Gastroesophageal sphincter (tissue), 4 donors: Measurements from ENCODE around the gene UBR3. TPM values are rescaled to one million over a fixed set of nuclear protein-coding genes. Genes with fewer than 3 reads are reported as not detected.

ENCODE experiments used
- ATAC-seq: fragments of 150-250 bp; one replicate; pipeline ENCODE4 v1.9.1; 2016; ENCODE audit warnings: mild to moderate bottlenecking, moderate library complexity
- H3K27ac ChIP-seq, 4 donors: fragments of 200-600 bp; sonication (generic) in 3 of 4; 1 replicate in 3 of 4; 2 replicates in 1 of 4; pipeline ENCODE4 v1.5.1; 2016 to 2019
- H3K27me3 ChIP-seq: fragments of 200-600 bp; sonication (generic); one replicate; pipeline ENCODE4 v1.5.1; 2019
- H3K36me3 ChIP-seq, 2 donors: fragments of 200-600 bp; sonication (generic); one replicate each; pipeline ENCODE4 v1.5.1; 2019; ENCODE audit warnings: control low read depth in 1 of 2
- H3K4me1 ChIP-seq, 3 donors: fragments of 200-600 bp; sonication (generic); 1 replicate in 2 of 3; 2 replicates in 1 of 3; pipeline ENCODE4 v1.5.1; 2016 to 2019; ENCODE audit warnings: control low read depth in 2 of 3
- H3K4me3 ChIP-seq, 2 donors: fragments of 200-600 bp; sonication (generic); one replicate each; pipeline ENCODE4 v1.5.1; 2019; ENCODE audit warnings: mild to moderate bottlenecking in 1 of 2, moderate library complexity in 1 of 2
- H3K9me3 ChIP-seq, 3 donors: fragments of 200-600 bp; sonication (generic); one replicate each; pipeline ENCODE4 v1.5.1; 2017 to 2019; ENCODE audit warnings: control low read depth in 2 of 3
- CTCF ChIP-seq, 4 experiments: fragments of 200-600 bp in 2 of 4; fragments of 450-650 bp in 2 of 4; sonication (generic) in 1 of 4; IDR thresholded peaks; one replicate each; pipeline ENCODE4 v1.5.1; 2017 to 2019; ENCODE audit warnings: antibody characterized with exemption in 4 of 4, mild to moderate bottlenecking in 2 of 4, moderate library complexity in 2 of 4
- EP300 ChIP-seq: sonication (generic); formaldehyde crosslinking; IDR thresholded peaks from one replicate; pipeline ENCODE4 v1.6.1; 2017; ENCODE audit warnings: antibody characterized with exemption, mild to moderate bottlenecking
- POLR2A ChIP-seq, 2 donors: fragments of 450-650 bp; IDR thresholded peaks; one replicate each; pipeline ENCODE4 v1.6.1; 2017; ENCODE audit warnings: antibody characterized with exemption in 2 of 2, mild to moderate bottlenecking in 2 of 2, moderate library complexity in 1 of 2
- POLR2AphosphoS5 ChIP-seq: sonication (generic); formaldehyde crosslinking; IDR thresholded peaks from one replicate; pipeline ENCODE4 v1.6.1; 2017; ENCODE audit warnings: antibody characterized with exemption
- WGBS, 2 donors: methylation state at CpG; one replicate each; pipeline ENCODE4 v1.1.5; 2018; ENCODE audit warnings: low coverage in 1 of 2; 5-methylcytosine and 5-hydroxymethylcytosine counted together
- total RNA-seq, 4 donors: library from RNA; depleted of rRNA; stranded (reverse); fragments of >200 nt; gene quantifications; one replicate each; pipeline ENCODE4 v1.1.0, GENCODE V29; 2016

The UBR3 gene
- total RNA-seq, 4 donors from 2014 or later, result 52.9 to 122 (median 66.9) TPM

- H3K4me3 ChIP-seq, result no peak overlapping the region
- no peak for ATAC-seq
- no peaks in the 10 kb centered on the region for H3K4me1 ChIP-seq
- TF ChIP-seq CTCF (IDR thresholded peaks at IDR 0.05), result no peak
- TF ChIP-seq EP300, result no peak
- TF ChIP-seq POLR2AphosphoS5, result no peak
- no peak for TF ChIP-seq POLR2A (IDR thresholded peaks at IDR 0.05)
- 79 to 91% methylated on average over 3 of the region's 3 CpGs for WGBS, 2 donors
- H3K27me3 ChIP-seq, result no peaks in the 10 kb centered on the region
- peaks cover 0 to 49% of the 10 kb centered on the region in 2 donors for H3K36me3 ChIP-seq
- H3K27ac ChIP-seq, result no peak overlapping the region
- H3K9me3 ChIP-seq, result no peaks in the 10 kb centered on the region
Observed at GRCh38 chr2:169900686-169901085, 73.4 kb downstream of the UBR3 start.

GRCh38 chr2:169906731-169907130 is 79.5 kb downstream of the UBR3 start:
- Histone ChIP-seq H3K9me3 (no peaks in the 10 kb centered on the region), H3K36me3 (peaks cover 0 to 33% of the 10 kb centered on the region in 2 donors), H3K27ac (no peak overlapping the region), H3K4me3 (no peak overlapping the region), H3K27me3 (no peaks in the 10 kb centered on the region), H3K4me1 (no peaks in the 10 kb centered on the region)
- WGBS, 2 donors, result 79 to 90% methylated on average over 2 of the region's 2 CpGs
- ATAC-seq, result no peak
- TF ChIP-seq CTCF (IDR thresholded peaks at IDR 0.05) (no peak), POLR2A (IDR thresholded peaks at IDR 0.05) (no peak)

- TF ChIP-seq POLR2A (IDR thresholded peaks at IDR 0.05), result no peak
- TF ChIP-seq POLR2AphosphoS5, result no peak
- TF ChIP-seq CTCF (IDR thresholded peaks at IDR 0.05), result no peak
- TF ChIP-seq EP300, result no peak
- ATAC-seq, result no peak
- H3K4me1 ChIP-seq, result no peaks in the 10 kb centered on the region
- no peaks in the 10 kb centered on the region for H3K27me3 ChIP-seq
- H3K4me3 ChIP-seq, result no peak overlapping the region
- H3K27ac ChIP-seq, result no peak overlapping the region
- H3K36me3 ChIP-seq, result peaks cover 0 to 27% of the 10 kb centered on the region in 2 donors
- no peaks in the 10 kb centered on the region for H3K9me3 ChIP-seq
Observed at GRCh38 chr2:169909376-169909775, 82.1 kb downstream of the UBR3 start.

GRCh38 chr2:169910109-169910799 is 83.0 kb downstream of the UBR3 start:
- TF ChIP-seq POLR2A (IDR thresholded peaks at IDR 0.05) (no peak), EP300 (no peak)
- no peaks in the 10 kb centered on the region for H3K4me1 ChIP-seq
- peaks cover 0 to 36% of the 10 kb centered on the region in 2 donors for H3K36me3 ChIP-seq
- no peak for ATAC-seq
- no peaks in the 10 kb centered on the region for H3K27me3 ChIP-seq
- 68 to 85% methylated on average over 4 to 6 of the region's 7 CpGs for WGBS, 2 donors
- no peaks in the 10 kb centered on the region for H3K9me3 ChIP-seq
- H3K27ac ChIP-seq, result no peak overlapping the region
- no peak overlapping the region for H3K4me3 ChIP-seq

GRCh38 chr2:169911119-169911518 is 83.9 kb downstream of the UBR3 start:
- H3K36me3 ChIP-seq, result peaks cover 0 to 35% of the 10 kb centered on the region in 2 donors
- ATAC-seq, result no peak
- no peaks in the 10 kb centered on the region for H3K9me3 ChIP-seq
- H3K4me3 ChIP-seq, result no peak overlapping the region
- no peaks in the 10 kb centered on the region for H3K27me3 ChIP-seq
- TF ChIP-seq POLR2A (IDR thresholded peaks at IDR 0.05) (no peak), CTCF (IDR thresholded peaks at IDR 0.05) (no peak)
- H3K4me1 ChIP-seq, result no peaks in the 10 kb centered on the region
- WGBS, 2 donors, result 83 to 85% methylated on average over 1 of the region's 1 CpG
- no peak overlapping the region for H3K27ac ChIP-seq
